ENCODE measurements around the gene XPO6. TPM values are rescaled to one million over a fixed set of nuclear protein-coding genes. Genes with fewer than 3 reads are reported as not detected.

XPO6 gene
- polyA plus RNA-seq, 1 of the 3 experiments (the other 2 are of a cell fraction): 97.1 TPM

DNA sequence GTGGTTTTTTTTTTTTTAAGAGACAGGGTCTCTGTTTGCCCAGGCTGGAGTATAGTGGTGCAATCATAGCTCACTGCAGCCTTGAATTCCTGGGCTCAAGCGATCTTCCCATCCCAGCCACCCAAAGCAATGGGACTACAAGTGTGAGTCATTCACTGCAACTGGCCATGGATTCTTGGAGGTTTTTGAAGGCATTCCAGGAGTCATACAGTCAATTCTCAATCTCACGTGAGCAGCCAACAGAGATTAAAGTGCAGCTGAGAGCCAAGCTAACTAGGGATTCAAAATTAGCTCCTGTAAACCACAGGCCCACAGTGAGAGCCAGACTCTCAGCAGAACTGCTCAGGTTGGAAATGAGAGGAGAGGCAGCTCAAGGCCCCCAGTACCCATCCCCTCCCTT lies 30.2 kb downstream of the XPO6 start:
- Histone ChIP-seq H3K4me3 (ENCODE audit: low read depth in 2 of 2, low read length in 1 of 2) (no peak overlapping the region), H3K9me3 (peaks cover 5% of the 10 kb centered on the region; the same call in 1 of the 2 replicates), H3K4me2 (peak overlapping the region; percentile 36), H3K36me3 (replicated peaks in 1 of 2; ENCODE audit: control insufficient read depth in 1 of 2, insufficient read depth in 2 of 2, low read length in 1 of 2) (peaks cover 18 to 20% of the 10 kb centered on the region in 2 experiments), H2AFZ (ENCODE audit: low read depth) (no peak overlapping the region), H4K20me1 (ENCODE audit: insufficient read depth) (peaks cover 61% of the 10 kb centered on the region), H3K4me1 (ENCODE audit: control insufficient read depth in 1 of 2, insufficient read depth in 2 of 2, low read depth in 1 of 2, low read length in 1 of 2) (peaks cover 8 to 24% of the 10 kb centered on the region in 2 experiments), H3K27me3 (ENCODE audit: insufficient read depth) (no peaks in the 10 kb centered on the region), H3K27ac (ENCODE audit: low read depth in 2 of 2, low read length in 1 of 2) (peak overlapping the region; percentile 41 to 68), H3K9ac (no peak overlapping the region), H3K9me2 (no peaks in the 10 kb centered on the region), H3K79me2 (ENCODE audit: insufficient read depth) (peaks cover 96% of the 10 kb centered on the region), H3F3A (replicated peaks; ENCODE audit: insufficient read depth) (peaks cover 18% of the 10 kb centered on the region)
- WGBS (ENCODE audit: low lambda C conversion rate): 0% methylated on average over 2 of the region's 2 CpGs
- TF ChIP-seq NRF1 (IDR thresholded peaks at IDR 0.05; ENCODE audit: low read depth, low read length): no peak
- TF ChIP-seq, protein P1, sequence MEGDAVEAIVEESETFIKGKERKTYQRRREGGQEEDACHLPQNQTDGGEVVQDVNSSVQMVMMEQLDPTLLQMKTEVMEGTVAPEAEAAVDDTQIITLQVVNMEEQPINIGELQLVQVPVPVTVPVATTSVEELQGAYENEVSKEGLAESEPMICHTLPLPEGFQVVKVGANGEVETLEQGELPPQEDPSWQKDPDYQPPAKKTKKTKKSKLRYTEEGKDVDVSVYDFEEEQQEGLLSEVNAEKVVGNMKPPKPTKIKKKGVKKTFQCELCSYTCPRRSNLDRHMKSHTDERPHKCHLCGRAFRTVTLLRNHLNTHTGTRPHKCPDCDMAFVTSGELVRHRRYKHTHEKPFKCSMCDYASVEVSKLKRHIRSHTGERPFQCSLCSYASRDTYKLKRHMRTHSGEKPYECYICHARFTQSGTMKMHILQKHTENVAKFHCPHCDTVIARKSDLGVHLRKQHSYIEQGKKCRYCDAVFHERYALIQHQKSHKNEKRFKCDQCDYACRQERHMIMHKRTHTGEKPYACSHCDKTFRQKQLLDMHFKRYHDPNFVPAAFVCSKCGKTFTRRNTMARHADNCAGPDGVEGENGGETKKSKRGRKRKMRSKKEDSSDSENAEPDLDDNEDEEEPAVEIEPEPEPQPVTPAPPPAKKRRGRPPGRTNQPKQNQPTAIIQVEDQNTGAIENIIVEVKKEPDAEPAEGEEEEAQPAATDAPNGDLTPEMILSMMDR (IDR thresholded peaks at IDR 0.05): no peak
- TF ChIP-seq SMC3 (IDR thresholded peaks at IDR 0.05; ENCODE audit: low read depth, low read length): no peak
- TF ChIP-seq EZH2phosphoT487 (IDR thresholded peaks at IDR 0.05; ENCODE audit: borderline replicate concordance, low read depth): no peak
- no peak for TF ChIP-seq EP300 (IDR thresholded peaks at IDR 0.05; ENCODE audit: borderline replicate concordance in 1 of 2, low read depth in 1 of 2, low read length in 1 of 2)
- TF ChIP-seq NFIC (IDR thresholded peaks at IDR 0.05; ENCODE audit: borderline replicate concordance): peak; percentile 55
- TF ChIP-seq, protein P2, sequence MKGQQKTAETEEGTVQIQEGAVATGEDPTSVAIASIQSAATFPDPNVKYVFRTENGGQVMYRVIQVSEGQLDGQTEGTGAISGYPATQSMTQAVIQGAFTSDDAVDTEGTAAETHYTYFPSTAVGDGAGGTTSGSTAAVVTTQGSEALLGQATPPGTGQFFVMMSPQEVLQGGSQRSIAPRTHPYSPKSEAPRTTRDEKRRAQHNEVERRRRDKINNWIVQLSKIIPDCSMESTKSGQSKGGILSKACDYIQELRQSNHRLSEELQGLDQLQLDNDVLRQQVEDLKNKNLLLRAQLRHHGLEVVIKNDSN (IDR thresholded peaks at IDR 0.05; ENCODE audit: borderline replicate concordance, low read depth): peak; percentile 58; the same call in 1 of the 2 replicates
- peak; percentile 32; the same call in 1 of the 2 replicates for TF ChIP-seq RXRA (IDR thresholded peaks at IDR 0.05; ENCODE audit: borderline replicate concordance, low read depth)
- no peak for TF ChIP-seq ZBTB33 (IDR thresholded peaks at IDR 0.05; ENCODE audit: borderline replicate concordance, low read depth)
- no peak for TF ChIP-seq FOXJ3 (CRISPR knock-in tag; IDR thresholded peaks at IDR 0.05)
- no peak for TF ChIP-seq RFX5 (IDR thresholded peaks at IDR 0.05; ENCODE audit: low read length)
- TF ChIP-seq TCF12 (IDR thresholded peaks at IDR 0.05): peak; percentile 50
- TF ChIP-seq JUND (IDR thresholded peaks at IDR 0.05): peak; percentile 77
- TF ChIP-seq CHD2 (IDR thresholded peaks at IDR 0.05; ENCODE audit: low read length, partially characterized antibody): no peak
- TF ChIP-seq, protein P3, sequence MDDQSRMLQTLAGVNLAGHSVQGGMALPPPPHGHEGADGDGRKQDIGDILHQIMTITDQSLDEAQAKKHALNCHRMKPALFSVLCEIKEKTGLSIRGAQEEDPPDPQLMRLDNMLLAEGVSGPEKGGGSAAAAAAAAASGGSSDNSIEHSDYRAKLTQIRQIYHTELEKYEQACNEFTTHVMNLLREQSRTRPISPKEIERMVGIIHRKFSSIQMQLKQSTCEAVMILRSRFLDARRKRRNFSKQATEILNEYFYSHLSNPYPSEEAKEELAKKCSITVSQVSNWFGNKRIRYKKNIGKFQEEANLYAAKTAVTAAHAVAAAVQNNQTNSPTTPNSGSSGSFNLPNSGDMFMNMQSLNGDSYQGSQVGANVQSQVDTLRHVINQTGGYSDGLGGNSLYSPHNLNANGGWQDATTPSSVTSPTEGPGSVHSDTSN (IDR thresholded peaks at IDR 0.05): peak; percentile 54
- peak; percentile 91 for TF ChIP-seq FOSL2 (IDR thresholded peaks at IDR 0.05; ENCODE audit: borderline replicate concordance, low read depth)
- no peak for TF ChIP-seq POLR2AphosphoS5 (IDR thresholded peaks at IDR 0.05; ENCODE audit: low read depth, low read length)
- no peak for TF ChIP-seq SIN3A (IDR thresholded peaks at IDR 0.05; ENCODE audit: borderline replicate concordance, low read depth, low read length)
- no peak for TF ChIP-seq ELF1 (IDR thresholded peaks at IDR 0.05)
- TF ChIP-seq TAF1 (IDR thresholded peaks at IDR 0.05; ENCODE audit: borderline replicate concordance, low read depth, low read length): no peak
- TF ChIP-seq RAD21 (IDR thresholded peaks at IDR 0.05; ENCODE audit: low read length): no peak
- TF ChIP-seq GABPA (IDR thresholded peaks at IDR 0.05; ENCODE audit: low read depth): no peak
- TF ChIP-seq, protein P4, sequence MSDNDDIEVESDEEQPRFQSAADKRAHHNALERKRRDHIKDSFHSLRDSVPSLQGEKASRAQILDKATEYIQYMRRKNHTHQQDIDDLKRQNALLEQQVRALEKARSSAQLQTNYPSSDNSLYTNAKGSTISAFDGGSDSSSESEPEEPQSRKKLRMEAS (IDR thresholded peaks at IDR 0.05; ENCODE audit: low read depth): peak; percentile 62; the same call in 1 of the 2 replicates
- TF ChIP-seq, protein P5, sequence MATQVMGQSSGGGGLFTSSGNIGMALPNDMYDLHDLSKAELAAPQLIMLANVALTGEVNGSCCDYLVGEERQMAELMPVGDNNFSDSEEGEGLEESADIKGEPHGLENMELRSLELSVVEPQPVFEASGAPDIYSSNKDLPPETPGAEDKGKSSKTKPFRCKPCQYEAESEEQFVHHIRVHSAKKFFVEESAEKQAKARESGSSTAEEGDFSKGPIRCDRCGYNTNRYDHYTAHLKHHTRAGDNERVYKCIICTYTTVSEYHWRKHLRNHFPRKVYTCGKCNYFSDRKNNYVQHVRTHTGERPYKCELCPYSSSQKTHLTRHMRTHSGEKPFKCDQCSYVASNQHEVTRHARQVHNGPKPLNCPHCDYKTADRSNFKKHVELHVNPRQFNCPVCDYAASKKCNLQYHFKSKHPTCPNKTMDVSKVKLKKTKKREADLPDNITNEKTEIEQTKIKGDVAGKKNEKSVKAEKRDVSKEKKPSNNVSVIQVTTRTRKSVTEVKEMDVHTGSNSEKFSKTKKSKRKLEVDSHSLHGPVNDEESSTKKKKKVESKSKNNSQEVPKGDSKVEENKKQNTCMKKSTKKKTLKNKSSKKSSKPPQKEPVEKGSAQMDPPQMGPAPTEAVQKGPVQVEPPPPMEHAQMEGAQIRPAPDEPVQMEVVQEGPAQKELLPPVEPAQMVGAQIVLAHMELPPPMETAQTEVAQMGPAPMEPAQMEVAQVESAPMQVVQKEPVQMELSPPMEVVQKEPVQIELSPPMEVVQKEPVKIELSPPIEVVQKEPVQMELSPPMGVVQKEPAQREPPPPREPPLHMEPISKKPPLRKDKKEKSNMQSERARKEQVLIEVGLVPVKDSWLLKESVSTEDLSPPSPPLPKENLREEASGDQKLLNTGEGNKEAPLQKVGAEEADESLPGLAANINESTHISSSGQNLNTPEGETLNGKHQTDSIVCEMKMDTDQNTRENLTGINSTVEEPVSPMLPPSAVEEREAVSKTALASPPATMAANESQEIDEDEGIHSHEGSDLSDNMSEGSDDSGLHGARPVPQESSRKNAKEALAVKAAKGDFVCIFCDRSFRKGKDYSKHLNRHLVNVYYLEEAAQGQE (IDR thresholded peaks at IDR 0.05; ENCODE audit: low read depth, low read length): no peak
- TF ChIP-seq MEF2A (IDR thresholded peaks at IDR 0.05; ENCODE audit: borderline replicate concordance, low read depth): no peak
- TF ChIP-seq TEAD4 (IDR thresholded peaks at IDR 0.05; ENCODE audit: borderline replicate concordance, insufficient read depth): peak; percentile 69; the same call in 1 of the 2 replicates
- DNase-seq: no peak
- CTCF ChIA-PET: interaction anchor here (1.4 kb wide), 1 partner anchor 37 kb away, joined by 3 read pairs; no protein-coding TSS in a partner anchor
- POLR2A ChIA-PET: no interaction called here
